K562 (cell line): ENCODE measurements around the gene RAMP2. TPM values are rescaled to one million over a fixed set of nuclear protein-coding genes. Genes with fewer than 3 reads are reported as not detected.

Source experiments
- ADNP ChIP-seq: fragments of 200-800 bp; sonication (Bioruptor generic); IDR thresholded peaks from 2 replicates; pipeline ENCODE4 v1.6.1; 2016; ENCODE audit warnings: missing genetic modification characterization, missing compliant biosample characterization
- BRCA1 ChIP-seq, 2 experiments: fragments of 450-650 bp in 1 of 2; sonication (generic) in 1 of 2; formaldehyde crosslinking in 1 of 2; IDR thresholded peaks; 2 replicates each; pipeline versions ENCODE4 v1.5.0 to v1.6.1; 2017 to 2020; ENCODE audit warnings: mild to moderate bottlenecking in 1 of 2, missing genetic modification reagents in 1 of 2
- BRF2 ChIP-seq: IDR thresholded peaks from 3 replicates; pipeline ENCODE4 v1.6.1; 2011; ENCODE audit warnings: borderline replicate concordance, mild to moderate bottlenecking; ENCODE audit not compliant: insufficient read length, insufficient read depth
- CREB1 ChIP-seq, 2 experiments: sonication (generic) in 1 of 2; formaldehyde crosslinking in 1 of 2; IDR thresholded peaks; 2 replicates each; pipeline versions ENCODE4 v1.6.1 to v1.8.0; 2012 to 2022; ENCODE audit warnings: inconsistent platforms in 1 of 2, mild to moderate bottlenecking in 1 of 2, missing genetic modification reagents in 1 of 2, moderate library complexity in 1 of 2
- CREBBP ChIP-seq: IDR thresholded peaks from one replicate; pipeline ENCODE4 v1.6.1; 2012; ENCODE audit warnings: low read depth, mild to moderate bottlenecking, control low read depth, inconsistent platforms, low read length
- ETS1 ChIP-seq: conservative IDR thresholded peaks from 2 replicates; pipeline ENCODE4 v1.6.1; 2011; ENCODE audit warnings: low read depth, mild to moderate bottlenecking, low read length; ENCODE audit not compliant: control insufficient read depth
- FOXJ2 ChIP-seq: fragments of 200-800 bp; sonication (Bioruptor generic); IDR thresholded peaks from 2 replicates; pipeline ENCODE4 v1.6.1; 2016; ENCODE audit warnings: missing genetic modification characterization, missing compliant biosample characterization
- HCFC1 ChIP-seq: IDR thresholded peaks from 2 replicates; pipeline ENCODE4 v1.6.1; 2012; ENCODE audit warnings: low read depth, low read length, improper control_type of control experiment
- HDAC3 ChIP-seq: fragments of 450-650 bp; IDR thresholded peaks from 2 replicates; pipeline ENCODE4 v1.6.1; 2018; ENCODE audit warnings: borderline replicate concordance, mild to moderate bottlenecking, moderate library complexity; ENCODE audit not compliant: partially characterized antibody
- KDM4B ChIP-seq, 2 experiments: fragments of 450-650 bp in 1 of 2; sonication (generic) in 1 of 2; IDR thresholded peaks; 2 replicates each; pipeline ENCODE4 v1.6.1; 2016 to 2017; ENCODE audit warnings: borderline replicate concordance in 2 of 2, antibody characterized with exemption in 1 of 2, low read depth in 1 of 2, mild to moderate bottlenecking in 1 of 2
- KHSRP ChIP-seq: fragments of 450-650 bp; IDR thresholded peaks from 2 replicates; pipeline ENCODE4 v1.6.1; 2017
- MAZ ChIP-seq, 2 experiments: fragments of 450-650 bp in 1 of 2; sonication (generic) in 1 of 2; formaldehyde crosslinking; IDR thresholded peaks in 1 of 2; conservative IDR thresholded peaks in 1 of 2; 2 replicates each; pipeline versions ENCODE4 v1.4.0 to v1.5.0; 2020; ENCODE audit warnings: mild to moderate bottlenecking in 1 of 2, missing genetic modification reagents in 1 of 2
- MIER1 ChIP-seq: fragments of 450-650 bp; IDR thresholded peaks from 2 replicates; pipeline ENCODE4 v1.6.1; 2016; ENCODE audit warnings: antibody characterized with exemption, mild to moderate bottlenecking, low read depth
- NCOA2 ChIP-seq, 2 experiments: fragments of 450-650 bp; IDR thresholded peaks; 2 replicates each; pipeline ENCODE4 v1.6.1; 2018; ENCODE audit warnings: mild to moderate bottlenecking in 2 of 2, moderate library complexity in 1 of 2; ENCODE audit not compliant: partially characterized antibody in 2 of 2
- RBM34 ChIP-seq: fragments of 200-400 bp; formaldehyde crosslinking; IDR thresholded peaks from 2 replicates; pipeline ENCODE4 v1.6.1; 2018; ENCODE audit warnings: low read length, borderline replicate concordance; ENCODE audit not compliant: insufficient read depth
- SIN3B ChIP-seq: fragments of 450-650 bp; IDR thresholded peaks from 2 replicates; pipeline ENCODE4 v1.6.1; 2017; ENCODE audit warnings: low read depth, mild to moderate bottlenecking, moderate library complexity
- TARDBP ChIP-seq: fragments of 450-650 bp; IDR thresholded peaks from 2 replicates; pipeline ENCODE4 v1.6.1; 2016
- ZNF592 ChIP-seq: fragments of 450-650 bp; IDR thresholded peaks from 2 replicates; pipeline ENCODE4 v1.6.1; 2017; ENCODE audit warnings: antibody characterized with exemption, mild to moderate bottlenecking
- ZNF695 ChIP-seq: fragments of 450-650 bp; formaldehyde crosslinking; IDR thresholded peaks from 2 replicates; pipeline ENCODE4 v1.4.0; 2020; ENCODE audit warnings: mild to moderate bottlenecking, moderate library complexity
- ZNF764 ChIP-seq: fragments of 250-450 bp; sonication (Bioruptor Pico); IDR thresholded peaks from 2 replicates; pipeline ENCODE4 v1.4.0; 2020; ENCODE audit warnings: low read depth, mild to moderate bottlenecking, moderate library complexity
- polyA plus RNA-seq, 8 experiments: library from polyadenylated mRNA; depleted of rRNA in 4 of 8; stranded (reverse) in 5 of 8; unstranded in 3 of 8; fragments of >200 nt; fragmentation: Nextera tagmentation in 2 of 8; fragmentation: Illumina TruSeq in 1 of 8; extraction: Ambion mirVana in 2 of 8; extraction: Trizol in 1 of 8; gene quantifications; 2 replicates each; pipeline versions ENCODE4 v1.2.1 to v1.2.3, GENCODE V29; 2011 to 2014; ENCODE audit warnings: inconsistent platforms in 1 of 8, missing spikeins in 1 of 8
- total RNA-seq, 7 experiments: library from RNA; depleted of rRNA in 6 of 7; stranded (reverse); fragments of >200 nt in 6 of 7; fragmentation: Illumina TruSeq in 2 of 7; extraction: Trizol in 2 of 7; gene quantifications; 2 replicates each; pipeline versions ENCODE4 v1.2.1 to v1.2.3, GENCODE V29; 2011 to 2021; ENCODE audit warnings: low replicate concordance in 1 of 7

Gene RAMP2
- total and polyA plus RNA-seq, 9 of the 15 experiments (the other 6 are each of a cell fraction or from before 2014, with no cell fraction given): not detected

GRCh38 chr17:42779936-42780850 is 19.2 kb downstream of the RAMP2 start, which contains the start of gene WNK4 (continued):
- TF ChIP-seq MAZ (CRISPR knock-in tag; conservative IDR thresholded peaks at IDR 0.05 in 1 of 2, IDR thresholded peaks at IDR 0.05 in 1 of 2): peak; percentile 64 to 74; a peak in 3 of 4 replicates
- TF ChIP-seq FOXJ2 (tag): no peak
- no peak for TF ChIP-seq CREBBP
- no peak for TF ChIP-seq KDM4B (IDR thresholded peaks at IDR 0.05; ENCODE audit: borderline replicate concordance in 2 of 2, low read depth in 1 of 2)
- TF ChIP-seq BRCA1 (IDR thresholded peaks at IDR 0.05): no peak
- TF ChIP-seq BRCA1 (CRISPR knock-in tag; IDR thresholded peaks at IDR 0.05): no peak
- TF ChIP-seq ETS1: peak; percentile 88; the same call in 1 of the 2 replicates
- no peak for TF ChIP-seq RBM34
- no peak for TF ChIP-seq ZNF764
- no peak for TF ChIP-seq ADNP (tag)
- TF ChIP-seq HDAC3: no peak
- peak; percentile 80 for TF ChIP-seq CREB1 (IDR thresholded peaks at IDR 0.05)
- peak; percentile 35; the same call in 1 of the 2 replicates for TF ChIP-seq CREB1 (CRISPR knock-in tag; IDR thresholded peaks at IDR 0.05)
- no peak for TF ChIP-seq HCFC1
- TF ChIP-seq ZNF592: 0 out of 2 replicates have a peak, but pooled peaks have one; percentile 28
- no peak for TF ChIP-seq SIN3B
- no peak for TF ChIP-seq ZNF695 (CRISPR knock-in tag)
- no peak for TF ChIP-seq TARDBP
- no peak for TF ChIP-seq MIER1
- TF ChIP-seq BRF2: no peak
- TF ChIP-seq NCOA2 (IDR thresholded peaks at IDR 0.05; ENCODE audit: partially characterized antibody in 2 of 2): no peak
- TF ChIP-seq KHSRP: no peak
